OCI-LY7 (cell line): Measurements from ENCODE around the gene PAFAH2. TPM values are rescaled to one million over a fixed set of nuclear protein-coding genes. Genes with fewer than 3 reads are reported as not detected.

ENCODE experiments used
- BruUV-seq: library from RNA; stranded (reverse); fragments of 400-500 nt; replicated peaks from 2 replicates; lab custom pipeline; 2021; lab: Mats Ljungman, UMichigan
- CTCF ChIA-PET: fragments of 300-600 bp; sonication (Branson Sonifier 250); formaldehyde crosslinking; loops from one replicate; lab custom pipeline; 2022; ENCODE audit warnings: antibody characterized with exemption; ENCODE audit not compliant: unreplicated experiment; lab: Charles Lee
- POLR2A ChIA-PET: fragments of 300-600 bp; sonication (Branson Sonifier 250); formaldehyde crosslinking; loops from one replicate; lab custom pipeline; 2022; ENCODE audit warnings: antibody characterized with exemption; lab: Charles Lee
- DNase-seq: peaks from one replicate; pipeline ENCODE4 v3.0.0-alpha.2; 2015; ENCODE audit warnings: low spot score
- H2AFZ ChIP-seq: fragments of 200-600 bp; sonication (generic), shearing (Covaris generic); 2 replicates; pipeline ENCODE4 v1.6.1; 2014; ENCODE audit warnings: mild to moderate bottlenecking, antibody characterized with exemption, low read length, moderate library complexity
- H3K27ac ChIP-seq: fragments of 200-600 bp; sonication (generic); 2 replicates; pipeline ENCODE4 v1.5.1; 2014; ENCODE audit warnings: mixed run types, low read depth, mild to moderate bottlenecking, moderate library complexity, low read length, inconsistent platforms; ENCODE audit not compliant: poor library complexity, severe bottlenecking
- H3K36me3 ChIP-seq: fragments of 200-600 bp; sonication (generic); 2 replicates; pipeline ENCODE4 v1.6.1; 2014; ENCODE audit warnings: mild to moderate bottlenecking, antibody characterized with exemption, low read length, moderate library complexity, mixed read lengths; ENCODE audit not compliant: insufficient read depth
- H3K4me1 ChIP-seq: fragments of 200-600 bp; sonication (generic); 2 replicates; pipeline ENCODE4 v1.5.1; 2014; ENCODE audit warnings: mild to moderate bottlenecking, low read length; ENCODE audit not compliant: insufficient read depth, poor library complexity, severe bottlenecking
- H3K4me2 ChIP-seq: fragments of 200-600 bp; sonication (generic); 2 replicates; pipeline ENCODE4 v1.6.1; 2014; ENCODE audit warnings: mild to moderate bottlenecking, low read length
- H3K4me3 ChIP-seq: fragments of 200-600 bp; sonication (generic); 2 replicates; pipeline ENCODE4 v1.5.1; 2014; ENCODE audit warnings: mild to moderate bottlenecking, low read depth, low read length; ENCODE audit not compliant: poor library complexity, severe bottlenecking
- H3K79me2 ChIP-seq: fragments of 200-600 bp; sonication (generic); 2 replicates; pipeline ENCODE4 v1.6.1; 2016; ENCODE audit warnings: low read depth, mild to moderate bottlenecking, low read length, moderate library complexity, mixed read lengths; ENCODE audit not compliant: insufficient read depth
- H3K9me2 ChIP-seq: fragments of 200-600 bp; sonication (generic); 2 replicates; pipeline ENCODE4 v1.6.1; 2016; ENCODE audit warnings: mild to moderate bottlenecking, low read length, mixed read lengths; ENCODE audit not compliant: insufficient read depth
- H3K9me3 ChIP-seq: fragments of 200-600 bp; sonication (generic); 2 replicates; pipeline ENCODE4 v1.6.1; 2014; ENCODE audit warnings: mild to moderate bottlenecking, mixed run types, low read length, mixed read lengths
- H4K20me1 ChIP-seq: fragments of 200-600 bp; sonication (generic); 2 replicates; pipeline ENCODE4 v1.6.1; 2014; ENCODE audit warnings: mild to moderate bottlenecking, antibody characterized with exemption, low read length, moderate library complexity, mixed read lengths; ENCODE audit not compliant: insufficient read depth
- CTCF ChIP-seq: fragments of 200-600 bp; sonication (generic); conservative IDR thresholded peaks from 2 replicates; pipeline ENCODE4 v1.5.1; 2014; ENCODE audit warnings: mild to moderate bottlenecking, antibody characterized with exemption, low read length, moderate library complexity, mixed read lengths
- EZH2phosphoT487 ChIP-seq: fragments of 200-600 bp; sonication (generic); IDR thresholded peaks from 2 replicates; pipeline ENCODE4 v1.6.1; 2018; ENCODE audit warnings: low read depth, borderline replicate concordance, mild to moderate bottlenecking, mixed run types, antibody characterized with exemption, low read length, moderate library complexity, mixed read lengths
- intact Hi-C: fragments of 100-400 bp; cut with micrococcal nuclease; formaldehyde crosslinking; loops from one replicate; pipeline ENCODE4 v1.10.0; 2022; ENCODE audit not compliant: unreplicated experiment
- total RNA-seq, 2 experiments: library from RNA; depleted of rRNA in 1 of 2; stranded (reverse); fragments of >200 nt in 1 of 2; shearing (Covaris generic) in 1 of 2; gene quantifications; 2 replicates each; pipeline ENCODE4 v1.2.3, GENCODE V29; 2014 to 2022

The PAFAH2 gene
- total RNA-seq, 2 experiments from 2014 or later: 2.9 to 7.3 TPM

DNA sequence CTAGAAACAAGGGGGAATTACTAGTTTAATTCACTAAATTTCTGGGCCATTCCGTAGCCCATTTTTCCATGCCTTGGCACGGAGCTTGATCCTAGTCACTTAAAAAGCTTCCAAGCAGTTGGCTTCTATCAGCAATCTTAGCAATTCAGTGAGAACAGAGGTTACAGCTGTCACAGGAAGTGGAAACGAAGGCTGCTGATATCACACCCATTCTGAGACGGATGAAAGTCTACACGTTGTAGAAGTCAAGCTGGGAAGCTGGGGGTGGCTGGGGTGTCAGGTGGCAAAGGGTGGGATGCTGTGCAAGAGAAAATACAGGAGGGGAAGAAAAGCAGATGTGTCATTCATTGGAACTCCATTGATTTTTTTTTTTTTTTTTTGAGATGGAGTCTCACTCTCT is 79.9 kb downstream of the PAFAH2 start:
- no TSS peak for BruUV-seq
- Histone ChIP-seq H3K9me3 (no peaks in the 10 kb centered on the region), H3K36me3 (no peaks in the 10 kb centered on the region), H3K4me3 (no peak overlapping the region), H3K27ac (no peak overlapping the region), H3K9me2 (no peaks in the 10 kb centered on the region), H4K20me1 (no peaks in the 10 kb centered on the region), H3K4me1 (peaks cover 12% of the 10 kb centered on the region), H3K4me2 (no peak overlapping the region), H2AFZ (no peak overlapping the region), H3K79me2 (no peaks in the 10 kb centered on the region)
- intact Hi-C loops: no loop called here
- no peak for DNase-seq
- ChIA-PET POLR2A (no interaction called here), CTCF (no interaction called here)
- TF ChIP-seq EZH2phosphoT487 (no peak), CTCF (no peak)

DNA sequence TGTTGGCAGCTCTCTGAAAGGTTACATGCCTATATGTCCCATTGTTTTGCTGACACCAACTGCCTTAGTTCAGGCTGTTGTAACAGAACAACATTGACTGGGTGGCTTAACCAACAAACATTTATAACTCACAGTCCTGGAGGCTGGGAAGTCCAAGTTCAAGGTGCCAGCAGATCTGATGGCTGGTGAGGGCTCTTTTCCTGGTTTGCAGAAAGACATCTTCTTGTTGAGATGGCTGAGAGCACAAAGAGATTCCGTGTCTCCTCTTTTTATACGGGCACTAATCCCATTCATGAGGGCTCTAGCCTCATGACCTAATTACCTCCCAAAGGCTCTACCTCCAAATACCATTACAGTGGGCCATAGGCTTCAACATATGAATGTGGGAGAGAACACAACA is 81.4 kb downstream of the PAFAH2 start:
- Histone ChIP-seq H3K4me3 (no peak overlapping the region), H3K4me1 (peaks cover 12% of the 10 kb centered on the region), H3K4me2 (no peak overlapping the region), H2AFZ (no peak overlapping the region), H3K9me3 (no peaks in the 10 kb centered on the region), H4K20me1 (no peaks in the 10 kb centered on the region), H3K9me2 (no peaks in the 10 kb centered on the region), H3K79me2 (no peaks in the 10 kb centered on the region), H3K36me3 (no peaks in the 10 kb centered on the region), H3K27ac (no peak overlapping the region)
- intact Hi-C loops: no loop called here
- BruUV-seq: no TSS peak
- ChIA-PET CTCF (no interaction called here), POLR2A (no interaction called here)
- TF ChIP-seq EZH2phosphoT487: no peak
- no peak for TF ChIP-seq CTCF
- no peak for DNase-seq

- no peaks in the 10 kb centered on the region for H3K9me2 ChIP-seq
- intact Hi-C loops: no loop called here
- no peak overlapping the region for H3K4me3 ChIP-seq
- H2AFZ ChIP-seq: peak overlapping the region; percentile 81
- no peaks in the 10 kb centered on the region for H3K9me3 ChIP-seq
- TF ChIP-seq CTCF (no peak), EZH2phosphoT487 (no peak)
- H4K20me1 ChIP-seq: no peaks in the 10 kb centered on the region
- H3K27ac ChIP-seq: no peak overlapping the region
- no peaks in the 10 kb centered on the region for H3K36me3 ChIP-seq
- H3K79me2 ChIP-seq: no peaks in the 10 kb centered on the region
- peak overlapping the region; percentile 31 for H3K4me2 ChIP-seq
- no TSS peak for BruUV-seq
- peak; percentile 36 for DNase-seq
- peaks cover 12% of the 10 kb centered on the region for H3K4me1 ChIP-seq
- ChIA-PET POLR2A (interaction anchor here (0.6 to 1.6 kb wide), 6 partner anchors 11 to 83 kb away, joined by 3 to 7 read pairs (median 6); partner anchors contain the start of gene PAFAH2), CTCF (interaction anchor here (1.0 to 1.4 kb wide), 2 partner anchors 83 to 353 kb away, joined by 3 read pairs; partner anchors contain the start of gene PAFAH2)
These were observed 83.5 kb downstream of the PAFAH2 start for GRCh38 chr1:25914074-25914995.
